ENCODE measurements around the gene PRR23E. TPM values are rescaled to one million over a fixed set of nuclear protein-coding genes. Genes with fewer than 3 reads are reported as not detected.

Gene PRR23E
- total and polyA plus RNA-seq, 2 donors (not counting 3 experiments of a cell fraction or from before 2014, with no cell fraction given) = not detected

DNA sequence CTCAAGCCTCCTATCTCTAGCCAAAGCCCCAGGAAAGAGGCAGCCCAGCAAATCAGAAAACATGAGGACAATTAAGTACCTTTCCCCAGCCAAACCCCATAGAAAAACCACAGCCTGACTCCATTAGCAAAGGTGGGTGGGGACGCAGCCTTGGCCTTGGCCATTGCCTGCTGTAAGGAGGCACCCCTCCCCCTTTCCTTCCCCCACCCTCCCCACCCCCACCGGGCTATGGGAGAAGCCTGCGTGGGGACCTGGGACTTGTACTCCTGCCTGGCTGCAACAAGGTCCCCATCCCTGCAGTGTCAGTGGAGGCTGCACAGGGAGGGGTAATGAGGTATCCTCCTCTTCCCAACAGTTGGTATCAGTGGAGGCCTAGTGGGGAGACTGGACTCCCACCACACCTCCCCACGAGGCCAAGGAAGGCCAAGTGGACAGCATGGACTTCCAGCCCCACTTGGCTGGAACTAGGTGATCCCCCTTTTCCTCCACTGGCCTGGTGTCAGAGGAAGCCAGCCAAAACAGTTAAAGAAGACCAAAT lies 20.5 kb downstream of the PRR23E start:
- no peaks in the 10 kb centered on the region for H3K9me3 ChIP-seq (replicated peaks; ENCODE audit: control insufficient read depth, insufficient read depth, low read length)
- H3K27ac ChIP-seq (ENCODE audit: insufficient read depth, low read depth, low read length) = no peak overlapping the region

More for the DNA sequence above, 20.5 kb downstream of the PRR23E start:
- FAIRE-seq (no peak), DNase-seq (ENCODE audit: low read depth, low spot score) (no peak)
- intact Hi-C loops (cut with micrococcal nuclease) (no loop called here), dilution Hi-C loops (cut with MboI; ENCODE audit: extremely low pct_ligation_motif_present, low sequenced_read_pairs) (no loop called here)
- no peak overlapping the region for H3K9ac ChIP-seq (replicated peaks; ENCODE audit: extremely low read depth, insufficient read depth, low read length)
- ChIA-PET POLR2A (no interaction called here), CTCF (no interaction called here)
- H3K36me3 ChIP-seq (ENCODE audit: control insufficient read depth in 2 of 2, extremely low read depth in 1 of 2, insufficient read depth in 2 of 2, low read length in 2 of 2) = no peaks in the 10 kb centered on the region
- H3K27me3 ChIP-seq (ENCODE audit: control insufficient read depth in 2 of 2, insufficient read depth in 2 of 2, low read length in 2 of 2) = peaks cover 0 to 3% of the 10 kb centered on the region in 2 experiments
- H2AFZ ChIP-seq (ENCODE audit: low read depth, low read length) = no peak overlapping the region
- H3K4me2 ChIP-seq (ENCODE audit: insufficient read depth, low read length) = no peak overlapping the region
- H3K4me3 ChIP-seq (replicated peaks in 1 of 3; ENCODE audit: insufficient read depth in 1 of 3, low read depth in 1 of 3, low read length in 3 of 3) = no peak overlapping the region
- no peaks in the 10 kb centered on the region for H3K9me1 ChIP-seq (replicated peaks; ENCODE audit: control insufficient read depth, extremely low read depth, insufficient read depth, low read length)
- H4K20me1 ChIP-seq (replicated peaks; ENCODE audit: control insufficient read depth, extremely low read depth, insufficient read depth, low read length) = no peaks in the 10 kb centered on the region
- H3K79me2 ChIP-seq (ENCODE audit: control insufficient read depth, insufficient read depth, low read length) = no peaks in the 10 kb centered on the region
- no TSS peak for BruUV-seq (replicated peaks)
- no peaks in the 10 kb centered on the region for H3K4me1 ChIP-seq (ENCODE audit: control insufficient read depth, extremely low read depth, insufficient read depth, low read length)
- TF ChIP-seq, protein P1, sequence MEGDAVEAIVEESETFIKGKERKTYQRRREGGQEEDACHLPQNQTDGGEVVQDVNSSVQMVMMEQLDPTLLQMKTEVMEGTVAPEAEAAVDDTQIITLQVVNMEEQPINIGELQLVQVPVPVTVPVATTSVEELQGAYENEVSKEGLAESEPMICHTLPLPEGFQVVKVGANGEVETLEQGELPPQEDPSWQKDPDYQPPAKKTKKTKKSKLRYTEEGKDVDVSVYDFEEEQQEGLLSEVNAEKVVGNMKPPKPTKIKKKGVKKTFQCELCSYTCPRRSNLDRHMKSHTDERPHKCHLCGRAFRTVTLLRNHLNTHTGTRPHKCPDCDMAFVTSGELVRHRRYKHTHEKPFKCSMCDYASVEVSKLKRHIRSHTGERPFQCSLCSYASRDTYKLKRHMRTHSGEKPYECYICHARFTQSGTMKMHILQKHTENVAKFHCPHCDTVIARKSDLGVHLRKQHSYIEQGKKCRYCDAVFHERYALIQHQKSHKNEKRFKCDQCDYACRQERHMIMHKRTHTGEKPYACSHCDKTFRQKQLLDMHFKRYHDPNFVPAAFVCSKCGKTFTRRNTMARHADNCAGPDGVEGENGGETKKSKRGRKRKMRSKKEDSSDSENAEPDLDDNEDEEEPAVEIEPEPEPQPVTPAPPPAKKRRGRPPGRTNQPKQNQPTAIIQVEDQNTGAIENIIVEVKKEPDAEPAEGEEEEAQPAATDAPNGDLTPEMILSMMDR (IDR thresholded peaks at IDR 0.05; ENCODE audit: extremely low read depth in 1 of 2, insufficient read depth in 1 of 2, low read depth in 1 of 2, low read length in 2 of 2) = no peak
- no peak for TF ChIP-seq JUN (IDR thresholded peaks at IDR 0.05; ENCODE audit: borderline replicate concordance, insufficient read depth, insufficient read length, low read depth)
- TF ChIP-seq POLR2A (IDR thresholded peaks at IDR 0.05; ENCODE audit: low read depth, low read length) = no peak
- no peak for TF ChIP-seq FOS (IDR thresholded peaks at IDR 0.05; ENCODE audit: borderline replicate concordance, insufficient read depth, low read length)
- TF ChIP-seq POLR2AphosphoS5 (IDR thresholded peaks at IDR 0.05; ENCODE audit: insufficient read depth, low read depth, low read length) = no peak
- TF ChIP-seq GATA2 (IDR thresholded peaks at IDR 0.05; ENCODE audit: insufficient read depth, insufficient read length, low read depth, low read length) = no peak
- no peak for TF ChIP-seq EZH2 (IDR thresholded peaks at IDR 0.05; ENCODE audit: borderline replicate concordance, low read depth, low read length, severe bottlenecking)
- TF ChIP-seq MYC (IDR thresholded peaks at IDR 0.05; ENCODE audit: low read depth, low read length) = no peak
- TF ChIP-seq, protein P2, sequence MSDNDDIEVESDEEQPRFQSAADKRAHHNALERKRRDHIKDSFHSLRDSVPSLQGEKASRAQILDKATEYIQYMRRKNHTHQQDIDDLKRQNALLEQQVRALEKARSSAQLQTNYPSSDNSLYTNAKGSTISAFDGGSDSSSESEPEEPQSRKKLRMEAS (IDR thresholded peaks at IDR 0.05; ENCODE audit: insufficient read depth, insufficient read length) = no peak

Data from endothelial cell of umbilical vein (primary cell).